HAP-1 (cell line): ENCODE measurements around the gene ANHX.

ENCODE experiments used
- DNase-seq, 2 experiments: peaks; one replicate each; pipeline ENCODE4 v3.0.0-alpha.2; 2016 to 2020; ENCODE audit warnings: low spot score in 2 of 2
- H3K27me3 ChIP-seq: fragments of 250-450 bp; sonication (Bioruptor Pico); 2 replicates; pipeline ENCODE4 v1.5.1; 2020; ENCODE audit warnings: low read depth, mild to moderate bottlenecking, moderate library complexity
- H3K36me3 ChIP-seq: fragments of 250-450 bp; sonication (Bioruptor Pico); replicated peaks from 2 replicates; pipeline ENCODE4 v1.5.1; 2020; ENCODE audit warnings: mild to moderate bottlenecking
- H3K4me1 ChIP-seq: fragments of 250-450 bp; sonication (Bioruptor Pico); 2 replicates; pipeline ENCODE4 v1.5.1; 2020; ENCODE audit warnings: mild to moderate bottlenecking
- H3K4me3 ChIP-seq: fragments of 250-450 bp; sonication (Bioruptor Pico); 2 replicates; pipeline ENCODE4 v1.5.1; 2020; ENCODE audit warnings: mild to moderate bottlenecking, moderate library complexity
- H3K9me3 ChIP-seq: fragments of 250-450 bp; sonication (Bioruptor Pico); 2 replicates; pipeline ENCODE4 v1.5.1; 2020; ENCODE audit warnings: mild to moderate bottlenecking, moderate library complexity
- in situ Hi-C: fragments of 300-500 bp; cut with MboI; formaldehyde crosslinking; loops from 3 replicates; pipeline ENCODE4 v1.14.3; 2020; ENCODE audit warnings: low sequenced_read_pairs, inconsistent platforms, mixed read lengths

The ANHX gene

DNA sequence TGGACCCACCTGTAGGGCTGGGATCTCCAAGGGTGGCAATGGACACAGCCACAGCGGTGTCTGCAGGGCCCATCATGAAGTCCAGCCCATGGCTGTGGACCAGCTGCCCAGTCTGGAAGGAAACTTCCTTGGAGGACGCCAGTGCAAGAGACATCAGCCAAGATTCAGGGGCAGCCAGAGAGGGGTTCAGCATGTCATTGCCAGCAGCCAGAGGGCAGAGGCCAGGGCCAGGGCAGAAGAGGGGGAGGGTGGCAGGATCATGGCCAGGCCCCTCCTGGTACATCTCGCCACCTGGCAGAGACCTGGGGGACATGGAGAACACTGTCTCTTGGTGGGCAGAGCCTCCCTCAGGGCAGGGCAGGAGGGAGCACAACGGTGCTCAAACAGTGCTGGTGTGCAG, 10.2 kb downstream of the ANHX start:
- DNase-seq = no peak
- in situ Hi-C loops = no loop called here
- 0 out of 2 replicates have a peak, but pooled peaks cover 5% of the 10 kb centered on the region for H3K9me3 ChIP-seq

GRCh38 chr12:133222211-133222610, 13.5 kb downstream of the ANHX start:
- H3K27me3 ChIP-seq = no peaks in the 10 kb centered on the region
- no peak overlapping the region for H3K4me3 ChIP-seq
- H3K4me1 ChIP-seq = no peaks in the 10 kb centered on the region
- H3K9me3 ChIP-seq = peaks cover 4% of the 10 kb centered on the region; the same call in 1 of the 2 replicates
- in situ Hi-C loops = no loop called here
- no peak for DNase-seq
- no peaks in the 10 kb centered on the region for H3K36me3 ChIP-seq

More for the DNA sequence above, 10.2 kb downstream of the ANHX start:
- H3K4me1 ChIP-seq = no peaks in the 10 kb centered on the region
- no peak overlapping the region for H3K4me3 ChIP-seq
- H3K36me3 ChIP-seq = no peaks in the 10 kb centered on the region
- no peaks in the 10 kb centered on the region for H3K27me3 ChIP-seq

DNA sequence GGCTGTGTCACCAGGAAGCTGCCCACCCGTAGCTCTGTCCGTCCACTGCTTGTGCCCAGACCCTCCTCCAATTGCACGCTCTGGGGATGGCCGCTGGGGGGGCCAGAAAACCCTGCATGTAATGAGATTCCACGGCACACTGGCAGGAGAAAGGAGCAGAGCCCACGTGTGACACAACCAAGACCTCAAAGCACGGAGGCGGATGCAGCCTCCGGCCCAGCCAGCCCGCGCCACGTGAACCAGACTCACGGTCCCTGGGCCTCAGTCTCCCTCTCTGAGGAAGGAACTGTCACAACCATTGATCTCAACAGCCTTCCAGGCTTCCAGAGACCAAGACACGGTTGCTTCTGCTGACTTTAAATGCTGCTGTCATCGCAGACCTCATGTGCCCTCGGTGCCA, 14.4 kb downstream of the ANHX start:
- Histone ChIP-seq H3K4me1 (no peaks in the 10 kb centered on the region), H3K36me3 (no peaks in the 10 kb centered on the region), H3K4me3 (no peak overlapping the region), H3K27me3 (no peaks in the 10 kb centered on the region), H3K9me3 (peaks cover 4% of the 10 kb centered on the region; the same call in 1 of the 2 replicates)
- in situ Hi-C loops = no loop called here
- no peak for DNase-seq

- Histone ChIP-seq H3K4me1 (no peaks in the 10 kb centered on the region), H3K4me3 (no peak overlapping the region), H3K27me3 (no peaks in the 10 kb centered on the region), H3K9me3 (peaks cover 4% of the 10 kb centered on the region; the same call in 1 of the 2 replicates), H3K36me3 (no peaks in the 10 kb centered on the region)
- DNase-seq = no peak
- in situ Hi-C loops = no loop called here
These were observed 15.2 kb downstream of the ANHX start for GRCh38 chr12:133220521-133220920.

DNA sequence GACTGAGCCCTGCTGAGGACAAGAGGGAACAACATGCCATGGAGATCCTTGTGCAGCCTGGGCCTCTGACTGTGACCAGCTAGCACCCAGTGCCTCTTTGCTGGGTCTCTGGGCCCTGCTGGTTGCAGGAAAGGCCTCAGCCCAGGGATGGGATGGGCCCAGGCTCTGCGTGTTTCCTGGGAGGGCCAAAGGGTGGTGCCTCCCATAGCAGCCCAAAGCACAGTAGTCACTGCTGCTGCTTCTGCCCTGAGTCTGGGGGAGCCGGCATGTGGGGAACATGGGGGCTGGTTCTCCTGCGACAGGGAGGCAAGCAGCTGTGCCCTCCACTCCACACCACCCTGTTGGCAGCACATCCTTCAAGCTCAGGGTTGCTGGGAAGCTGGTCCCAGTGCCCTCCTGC, 18.5 kb downstream of the ANHX start:
- Histone ChIP-seq H3K9me3 (peaks cover 2% of the 10 kb centered on the region; the same call in 1 of the 2 replicates), H3K36me3 (no peaks in the 10 kb centered on the region), H3K27me3 (no peaks in the 10 kb centered on the region), H3K4me3 (no peak overlapping the region), H3K4me1 (no peaks in the 10 kb centered on the region)
- in situ Hi-C loops = no loop called here
- no peak for DNase-seq

GRCh38 chr12:133215724-133216123, 20.0 kb downstream of the ANHX start:
- H3K36me3 ChIP-seq = no peaks in the 10 kb centered on the region
- no peaks in the 10 kb centered on the region for H3K4me1 ChIP-seq
- no peak overlapping the region for H3K4me3 ChIP-seq
- in situ Hi-C loops = no loop called here
- no peaks in the 10 kb centered on the region for H3K27me3 ChIP-seq
- peaks cover 2% of the 10 kb centered on the region for H3K9me3 ChIP-seq
- DNase-seq = no peak

DNA sequence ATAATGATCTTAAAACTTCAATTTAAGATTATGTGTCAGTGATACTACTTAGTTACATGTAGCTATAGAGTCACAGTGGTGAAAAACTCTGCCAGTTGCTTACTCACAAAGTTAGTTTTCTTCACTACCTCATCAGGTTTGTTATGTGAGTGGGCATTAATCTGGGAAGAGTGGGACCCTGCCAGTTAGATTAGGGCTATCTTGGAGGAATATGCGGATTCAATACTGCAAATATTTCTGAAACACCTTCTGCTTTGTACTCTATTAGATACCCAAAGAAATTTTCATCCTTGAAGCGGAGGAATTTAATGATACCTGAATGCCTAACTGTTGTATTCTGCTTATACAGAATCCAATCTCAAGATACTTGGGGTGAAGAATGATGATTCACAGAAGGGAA, 29.3 kb downstream of the ANHX start:
- no peak overlapping the region for H3K4me3 ChIP-seq
- peaks cover 20% of the 10 kb centered on the region for H3K36me3 ChIP-seq
- H3K9me3 ChIP-seq = peaks cover 54% of the 10 kb centered on the region
- no peaks in the 10 kb centered on the region for H3K4me1 ChIP-seq
- in situ Hi-C loops = no loop called here
- DNase-seq = no peak
- H3K27me3 ChIP-seq = no peaks in the 10 kb centered on the region

DNA sequence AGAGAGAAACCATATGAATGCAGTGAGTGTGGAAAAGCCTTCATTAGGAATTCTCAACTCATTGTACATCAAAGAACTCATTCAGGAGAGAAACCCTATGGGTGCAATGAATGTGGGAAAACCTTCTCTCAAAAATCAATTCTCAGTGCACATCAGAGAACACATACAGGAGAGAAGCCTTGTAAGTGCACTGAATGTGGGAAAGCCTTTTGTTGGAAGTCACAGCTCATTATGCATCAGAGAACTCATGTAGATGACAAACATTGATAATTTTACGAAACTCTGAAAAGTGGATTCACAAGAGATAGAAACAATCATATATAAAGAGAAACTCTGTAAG, 31.4 kb downstream of the ANHX start:
- H3K36me3 ChIP-seq = peaks cover 30% of the 10 kb centered on the region
- no peaks in the 10 kb centered on the region for H3K27me3 ChIP-seq
- no peak overlapping the region for H3K4me3 ChIP-seq
- H3K4me1 ChIP-seq = no peaks in the 10 kb centered on the region
- peaks cover 69% of the 10 kb centered on the region for H3K9me3 ChIP-seq
- DNase-seq = no peak
- in situ Hi-C loops = no loop called here

DNA sequence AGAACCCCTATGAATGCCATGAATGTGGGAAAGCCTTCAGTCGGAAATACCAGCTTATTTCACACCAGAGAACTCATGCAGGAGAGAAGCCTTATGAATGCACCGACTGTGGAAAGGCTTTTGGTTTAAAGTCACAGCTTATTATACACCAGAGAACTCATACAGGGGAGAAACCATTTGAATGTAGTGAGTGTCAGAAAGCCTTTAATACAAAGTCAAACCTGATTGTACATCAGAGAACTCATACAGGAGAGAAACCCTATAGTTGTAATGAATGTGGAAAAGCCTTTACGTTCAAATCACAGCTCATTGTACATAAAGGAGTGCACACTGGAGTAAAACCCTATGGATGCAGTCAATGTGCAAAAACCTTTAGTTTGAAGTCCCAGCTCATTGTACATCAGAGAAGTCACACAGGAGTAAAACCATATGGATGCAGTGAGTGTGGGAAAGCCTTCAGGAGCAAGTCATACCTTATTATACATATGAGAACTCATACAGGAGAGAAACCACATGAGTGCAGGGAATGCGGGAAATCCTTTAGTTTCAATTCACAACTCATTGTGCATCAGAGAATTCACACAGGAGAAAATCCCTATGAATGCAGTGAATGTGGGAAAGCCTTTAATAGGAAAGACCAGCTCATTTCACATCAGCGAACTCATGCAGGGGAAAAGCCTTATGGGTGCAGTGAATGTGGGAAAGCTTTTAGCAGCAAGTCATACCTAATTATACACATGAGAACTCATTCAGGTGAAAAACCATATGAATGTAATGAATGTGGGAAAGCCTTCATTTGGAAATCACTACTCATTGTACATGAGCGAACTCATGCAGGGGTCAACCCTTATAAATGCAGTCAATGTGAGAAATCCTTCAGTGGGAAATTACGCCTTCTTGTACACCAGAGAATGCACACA, 32.1 kb downstream of the ANHX start:
- Histone ChIP-seq H3K36me3 (peaks cover 30% of the 10 kb centered on the region), H3K9me3 (peaks cover 71% of the 10 kb centered on the region), H3K4me1 (no peaks in the 10 kb centered on the region), H3K27me3 (no peaks in the 10 kb centered on the region), H3K4me3 (no peak overlapping the region)
- no peak for DNase-seq
- in situ Hi-C loops = no loop called here

DNA sequence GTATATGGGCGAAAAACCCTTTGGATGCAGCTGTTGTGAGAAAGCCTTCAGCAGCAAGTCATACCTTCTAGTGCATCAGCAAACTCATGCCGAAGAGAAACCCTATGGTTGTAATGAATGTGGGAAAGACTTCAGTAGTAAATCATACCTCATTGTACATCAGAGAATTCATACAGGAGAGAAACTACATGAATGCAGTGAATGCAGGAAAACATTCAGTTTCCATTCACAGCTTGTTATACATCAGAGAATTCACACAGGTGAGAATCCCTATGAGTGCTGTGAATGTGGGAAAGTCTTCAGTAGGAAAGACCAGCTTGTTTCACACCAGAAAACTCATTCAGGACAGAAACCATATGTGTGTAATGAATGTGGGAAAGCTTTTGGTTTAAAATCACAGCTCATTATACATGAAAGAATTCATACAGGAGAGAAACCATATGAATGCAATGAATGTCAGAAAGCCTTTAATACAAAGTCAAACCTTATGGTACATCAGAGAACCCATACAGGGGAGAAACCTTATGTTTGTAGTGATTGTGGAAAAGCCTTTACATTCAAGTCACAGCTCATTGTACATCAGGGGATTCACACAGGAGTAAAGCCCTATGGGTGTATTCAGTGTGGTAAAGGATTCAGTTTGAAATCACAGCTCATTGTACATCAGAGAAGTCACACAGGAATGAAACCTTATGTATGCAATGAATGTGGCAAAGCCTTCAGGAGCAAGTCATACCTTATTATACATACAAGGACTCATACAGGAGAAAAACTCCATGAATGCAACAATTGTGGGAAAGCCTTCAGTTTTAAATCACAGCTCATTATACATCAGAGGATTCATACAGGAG, 33.0 kb downstream of the ANHX start:
- Histone ChIP-seq H3K4me1 (no peaks in the 10 kb centered on the region), H3K4me3 (no peak overlapping the region), H3K9me3 (peaks cover 69% of the 10 kb centered on the region)

GRCh38 chr12:133201888-133202287, 33.8 kb downstream of the ANHX start:
- no peak for DNase-seq
- Histone ChIP-seq H3K36me3 (peaks cover 30% of the 10 kb centered on the region), H3K4me1 (no peaks in the 10 kb centered on the region), H3K4me3 (no peak overlapping the region), H3K9me3 (peaks cover 63% of the 10 kb centered on the region), H3K27me3 (no peaks in the 10 kb centered on the region)
- in situ Hi-C loops = no loop called here

More for the DNA sequence above, 33.0 kb downstream of the ANHX start:
- Histone ChIP-seq H3K27me3 (no peaks in the 10 kb centered on the region), H3K36me3 (peaks cover 30% of the 10 kb centered on the region)
- in situ Hi-C loops = no loop called here
- no peak for DNase-seq

DNA sequence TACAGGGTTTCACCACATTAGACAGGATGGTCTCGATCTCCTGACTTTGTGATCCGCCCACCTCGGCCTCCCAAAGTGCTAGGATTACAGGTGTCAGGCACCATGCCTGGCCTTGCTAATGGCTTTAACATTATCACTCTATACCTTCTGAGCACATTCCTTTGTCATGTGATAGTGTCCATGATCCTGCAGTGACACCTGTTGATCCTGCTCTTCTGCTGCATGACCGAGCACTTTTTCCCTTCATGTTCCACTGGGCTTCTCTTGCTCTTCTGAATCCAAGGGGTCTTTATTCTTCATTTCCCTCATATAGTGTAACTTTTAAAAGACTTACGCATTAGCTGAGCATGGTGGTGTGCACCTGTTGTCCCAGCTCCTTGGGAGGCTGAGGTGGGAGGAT, 42.8 kb downstream of the ANHX start:
- Histone ChIP-seq H3K9me3 (peaks cover 8% of the 10 kb centered on the region; the same call in 1 of the 2 replicates), H3K36me3 (peaks cover 69% of the 10 kb centered on the region), H3K4me1 (no peaks in the 10 kb centered on the region), H3K4me3 (no peak overlapping the region), H3K27me3 (no peaks in the 10 kb centered on the region)
- no peak for DNase-seq
- in situ Hi-C loops = no loop called here

DNA sequence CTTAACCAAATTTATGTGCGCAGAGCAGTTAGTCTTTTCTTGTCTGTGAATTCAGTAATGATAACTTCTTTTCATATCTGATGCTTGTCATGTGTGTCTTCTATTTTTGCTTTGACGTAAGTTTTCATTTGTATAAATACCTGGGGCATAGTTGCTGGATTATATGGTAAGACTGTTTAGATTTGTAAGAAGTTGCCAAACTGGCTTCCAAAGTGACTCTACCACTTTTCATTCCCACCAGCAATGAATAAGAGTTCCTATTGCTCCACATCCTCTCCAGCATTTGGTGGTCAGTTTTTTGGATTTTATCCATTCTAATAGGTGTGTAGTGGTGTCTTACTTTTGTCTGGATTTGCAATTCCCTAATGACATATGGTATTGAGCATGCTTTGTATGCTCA, 45.5 kb downstream of the ANHX start:
- in situ Hi-C loops = no loop called here
- Histone ChIP-seq H3K9me3 (peaks cover 8% of the 10 kb centered on the region; the same call in 1 of the 2 replicates), H3K4me1 (no peaks in the 10 kb centered on the region), H3K4me3 (no peak overlapping the region), H3K36me3 (peaks cover 86% of the 10 kb centered on the region), H3K27me3 (no peaks in the 10 kb centered on the region)
- DNase-seq = no peak
